ENCODE data around the gene SCEL. TPM values are rescaled to one million over a fixed set of nuclear protein-coding genes. Genes with fewer than 3 reads are reported as not detected.

The SCEL gene
- total RNA-seq (not detected), polyA plus RNA-seq (under 1 TPM; 0.18 to 0.25 TPM)
- long read RNA-seq, donor 1 = 0 reads
- long read RNA-seq, donor 2 = 0 reads

GRCh38 chr13:77535448-77535847 lies at the start of gene SCEL:
TSS of gene SCEL (plus strand) at chr13:77535706. CDS start at chr13:77555876, 20,170 bp downstream.
- Histone ChIP-seq H3K4me3 (ENCODE audit: low read length in 2 of 2) (no peak within 1 kb of the TSS), H3K9me3 (ENCODE audit: control insufficient read depth, low read length) (no peaks in the 10 kb centered on the region), H3K36me3 (ENCODE audit: control insufficient read depth in 1 of 2, insufficient read depth in 2 of 2, low read length in 1 of 2) (no peaks in the 10 kb centered on the region), H3K27ac (ENCODE audit: low read depth in 1 of 2, low read length in 2 of 2) (no peak within 1 kb of the TSS), H3K27me3 (ENCODE audit: control insufficient read depth in 1 of 2, insufficient read depth in 2 of 2, low read length in 1 of 2) (no peaks in the 10 kb centered on the region), H3K4me1 (ENCODE audit: control insufficient read depth in 1 of 2, insufficient read depth in 2 of 2, low read length in 2 of 2) (no peaks in the 10 kb centered on the region)
- intact Hi-C loops (cut with DNase I) = no loop called here
- DNase-seq (no peak), ATAC-seq (ENCODE audit: low FRiP score) (no peak)
- 64 to 83% methylated on average over 1 of the region's 1 CpG for WGBS, 2 donors

- Histone ChIP-seq H3K27me3 (ENCODE audit: control insufficient read depth in 1 of 2, insufficient read depth in 2 of 2, low read length in 1 of 2) (no peaks in the 10 kb centered on the region), H3K4me1 (ENCODE audit: control insufficient read depth in 1 of 2, insufficient read depth in 2 of 2, low read length in 2 of 2) (no peaks in the 10 kb centered on the region), H3K27ac (ENCODE audit: low read depth in 1 of 2, low read length in 2 of 2) (no peak overlapping the region), H3K36me3 (ENCODE audit: control insufficient read depth in 1 of 2, insufficient read depth in 2 of 2, low read length in 1 of 2) (no peaks in the 10 kb centered on the region), H3K9me3 (ENCODE audit: control insufficient read depth, low read length) (no peaks in the 10 kb centered on the region), H3K4me3 (ENCODE audit: low read length in 2 of 2) (no peak overlapping the region)
- no peak for ATAC-seq (ENCODE audit: low FRiP score)
- intact Hi-C loops (cut with DNase I) = no loop called here
- no peak for DNase-seq
- 81% methylated on average over 4 of the region's 4 CpGs for WGBS, 2 donors
These were observed 45.8 kb upstream of the SCEL start for GRCh38 chr13:77489566-77490337.

GRCh38 chr13:77492982-77493381 lies 42.5 kb upstream of the SCEL start:
- H3K4me1 ChIP-seq (ENCODE audit: control insufficient read depth in 1 of 2, insufficient read depth in 2 of 2, low read length in 2 of 2) = no peaks in the 10 kb centered on the region
- no peak overlapping the region for H3K27ac ChIP-seq (ENCODE audit: low read depth in 1 of 2, low read length in 2 of 2)
- intact Hi-C loops (cut with DNase I) = no loop called here
- WGBS, 2 donors = 3 to 4% methylated on average over 1 of the region's 1 CpG
- DNase-seq = no peak
- H3K9me3 ChIP-seq (ENCODE audit: control insufficient read depth, low read length) = no peaks in the 10 kb centered on the region
- H3K4me3 ChIP-seq (ENCODE audit: low read length in 2 of 2) = no peak overlapping the region
- H3K27me3 ChIP-seq (ENCODE audit: control insufficient read depth in 1 of 2, insufficient read depth in 2 of 2, low read length in 1 of 2) = no peaks in the 10 kb centered on the region
- no peak for ATAC-seq (ENCODE audit: low FRiP score)
- H3K36me3 ChIP-seq (ENCODE audit: control insufficient read depth in 1 of 2, insufficient read depth in 2 of 2, low read length in 1 of 2) = no peaks in the 10 kb centered on the region

GRCh38 chr13:77494226-77494625 lies 41.3 kb upstream of the SCEL start:
- no peak for ATAC-seq (ENCODE audit: low FRiP score)
- Histone ChIP-seq H3K4me3 (ENCODE audit: low read length in 2 of 2) (no peak overlapping the region), H3K36me3 (ENCODE audit: control insufficient read depth in 1 of 2, insufficient read depth in 2 of 2, low read length in 1 of 2) (no peaks in the 10 kb centered on the region), H3K9me3 (ENCODE audit: control insufficient read depth, low read length) (no peaks in the 10 kb centered on the region), H3K27me3 (ENCODE audit: control insufficient read depth in 1 of 2, insufficient read depth in 2 of 2, low read length in 1 of 2) (no peaks in the 10 kb centered on the region), H3K27ac (ENCODE audit: low read depth in 1 of 2, low read length in 2 of 2) (no peak overlapping the region), H3K4me1 (ENCODE audit: control insufficient read depth in 1 of 2, insufficient read depth in 2 of 2, low read length in 2 of 2) (no peaks in the 10 kb centered on the region)
- 53 to 59% methylated on average over 3 of the region's 3 CpGs for WGBS, 2 donors
- no peak for DNase-seq
- intact Hi-C loops (cut with DNase I) = no loop called here

GRCh38 chr13:77497350-77497749 lies 38.2 kb upstream of the SCEL start:
- H3K9me3 ChIP-seq (ENCODE audit: control insufficient read depth, low read length) = no peaks in the 10 kb centered on the region
- no peaks in the 10 kb centered on the region for H3K36me3 ChIP-seq (ENCODE audit: control insufficient read depth in 1 of 2, insufficient read depth in 2 of 2, low read length in 1 of 2)
- intact Hi-C loops (cut with DNase I) = no loop called here
- H3K27ac ChIP-seq (ENCODE audit: low read depth in 1 of 2, low read length in 2 of 2) = no peak overlapping the region
- no peak for DNase-seq
- H3K4me3 ChIP-seq (ENCODE audit: low read length in 2 of 2) = no peak overlapping the region
- H3K27me3 ChIP-seq (ENCODE audit: control insufficient read depth in 1 of 2, insufficient read depth in 2 of 2, low read length in 1 of 2) = no peaks in the 10 kb centered on the region
- no peak for ATAC-seq (ENCODE audit: low FRiP score)
- no peaks in the 10 kb centered on the region for H3K4me1 ChIP-seq (ENCODE audit: control insufficient read depth in 1 of 2, insufficient read depth in 2 of 2, low read length in 2 of 2)
- WGBS, 2 donors = 29 to 31% methylated on average over 3 of the region's 3 CpGs

GRCh38 chr13:77497835-77498234 lies 37.7 kb upstream of the SCEL start:
- Histone ChIP-seq H3K9me3 (ENCODE audit: control insufficient read depth, low read length) (no peaks in the 10 kb centered on the region), H3K27ac (ENCODE audit: low read depth in 1 of 2, low read length in 2 of 2) (no peak overlapping the region), H3K4me1 (ENCODE audit: control insufficient read depth in 1 of 2, insufficient read depth in 2 of 2, low read length in 2 of 2) (no peaks in the 10 kb centered on the region), H3K4me3 (ENCODE audit: low read length in 2 of 2) (no peak overlapping the region), H3K27me3 (ENCODE audit: control insufficient read depth in 1 of 2, insufficient read depth in 2 of 2, low read length in 1 of 2) (no peaks in the 10 kb centered on the region), H3K36me3 (ENCODE audit: control insufficient read depth in 1 of 2, insufficient read depth in 2 of 2, low read length in 1 of 2) (no peaks in the 10 kb centered on the region)
- intact Hi-C loops (cut with DNase I) = no loop called here
- ATAC-seq (ENCODE audit: low FRiP score) (no peak), DNase-seq (no peak)

- ATAC-seq (ENCODE audit: low FRiP score) = no peak
- Histone ChIP-seq H3K9me3 (ENCODE audit: control insufficient read depth, low read length) (no peaks in the 10 kb centered on the region), H3K27ac (ENCODE audit: low read depth in 1 of 2, low read length in 2 of 2) (no peak overlapping the region), H3K27me3 (ENCODE audit: control insufficient read depth in 1 of 2, insufficient read depth in 2 of 2, low read length in 1 of 2) (no peaks in the 10 kb centered on the region), H3K4me3 (ENCODE audit: low read length in 2 of 2) (no peak overlapping the region), H3K4me1 (ENCODE audit: control insufficient read depth in 1 of 2, insufficient read depth in 2 of 2, low read length in 2 of 2) (no peaks in the 10 kb centered on the region), H3K36me3 (ENCODE audit: control insufficient read depth in 1 of 2, insufficient read depth in 2 of 2, low read length in 1 of 2) (no peaks in the 10 kb centered on the region)
- 69 to 72% methylated on average over 4 of the region's 4 CpGs for WGBS, 2 donors
- DNase-seq = no peak
- intact Hi-C loops (cut with DNase I) = no loop called here
These were observed 33.3 kb upstream of the SCEL start for GRCh38 chr13:77502104-77502720.

GRCh38 chr13:77503398-77503797 lies 32.1 kb upstream of the SCEL start:
- Histone ChIP-seq H3K4me1 (ENCODE audit: control insufficient read depth in 1 of 2, insufficient read depth in 2 of 2, low read length in 2 of 2) (peaks cover 0 to 2% of the 10 kb centered on the region in 2 donors), H3K9me3 (ENCODE audit: control insufficient read depth, low read length) (no peaks in the 10 kb centered on the region), H3K27me3 (ENCODE audit: control insufficient read depth in 1 of 2, insufficient read depth in 2 of 2, low read length in 1 of 2) (no peaks in the 10 kb centered on the region), H3K4me3 (ENCODE audit: low read length in 2 of 2) (no peak overlapping the region), H3K27ac (ENCODE audit: low read depth in 1 of 2, low read length in 2 of 2) (no peak overlapping the region), H3K36me3 (ENCODE audit: control insufficient read depth in 1 of 2, insufficient read depth in 2 of 2, low read length in 1 of 2) (no peaks in the 10 kb centered on the region)
- intact Hi-C loops (cut with DNase I) = no loop called here
- no peak for ATAC-seq (ENCODE audit: low FRiP score)
- DNase-seq = no peak
- 66 to 77% methylated on average over 5 of the region's 5 CpGs for WGBS, 2 donors

- Histone ChIP-seq H3K9me3 (ENCODE audit: control insufficient read depth, low read length) (no peaks in the 10 kb centered on the region), H3K36me3 (ENCODE audit: control insufficient read depth in 1 of 2, insufficient read depth in 2 of 2, low read length in 1 of 2) (no peaks in the 10 kb centered on the region), H3K27ac (ENCODE audit: low read depth in 1 of 2, low read length in 2 of 2) (no peak overlapping the region), H3K4me3 (ENCODE audit: low read length in 2 of 2) (no peak overlapping the region), H3K4me1 (ENCODE audit: control insufficient read depth in 1 of 2, insufficient read depth in 2 of 2, low read length in 2 of 2) (peaks cover 0 to 4% of the 10 kb centered on the region in 2 donors), H3K27me3 (ENCODE audit: control insufficient read depth in 1 of 2, insufficient read depth in 2 of 2, low read length in 1 of 2) (no peaks in the 10 kb centered on the region)
- 93 to 96% methylated on average over 3 of the region's 3 CpGs for WGBS, 2 donors
- intact Hi-C loops (cut with DNase I) = no loop called here
- DNase-seq (no peak), ATAC-seq (ENCODE audit: low FRiP score) (no peak)
These were observed 28.6 kb upstream of the SCEL start for GRCh38 chr13:77506874-77507273.
